ENCODE results near the gene ADCY5.
"Not testable (repeated sequence)": the region's sequence is repeated elsewhere in the genome, so short reads cannot be mapped to it uniquely, and the experiment has no call there.

The ADCY5 gene

DNA sequence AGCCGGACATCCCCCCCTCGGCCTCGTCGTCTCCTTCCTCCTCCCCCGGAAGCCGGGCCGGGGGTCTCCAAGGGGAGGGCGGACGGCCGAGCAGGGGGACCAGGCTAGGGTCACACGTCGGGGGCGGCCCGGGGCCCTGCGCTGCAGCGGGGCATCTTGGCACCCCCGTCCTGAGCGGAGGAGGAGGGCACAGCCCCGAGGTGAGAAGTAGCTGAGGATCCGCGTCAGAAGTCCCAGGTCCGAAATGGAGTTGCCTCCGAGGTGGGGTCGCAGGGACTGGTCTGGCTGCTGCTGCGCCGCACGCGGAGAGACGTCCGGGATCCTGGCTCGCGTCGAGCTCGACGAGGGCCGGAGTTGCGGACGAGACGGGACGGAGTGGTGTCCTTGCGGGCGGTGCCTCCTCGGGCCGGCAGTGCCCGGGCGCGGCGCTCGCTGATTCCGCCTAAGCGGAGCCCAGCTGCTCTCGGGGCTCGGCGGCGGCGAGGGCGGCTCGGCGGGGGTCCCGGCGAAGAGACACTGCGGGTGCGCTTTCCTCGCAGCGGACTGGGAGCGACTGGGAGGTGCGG lies at the start of gene ADCY5:
Gene ADCY5, minus strand, starts transcription at position 555 of the 566 bp plus-strand sequence. Its CDS starts 545 bp downstream, at position 10.
- DNase-seq: no peak

DNA sequence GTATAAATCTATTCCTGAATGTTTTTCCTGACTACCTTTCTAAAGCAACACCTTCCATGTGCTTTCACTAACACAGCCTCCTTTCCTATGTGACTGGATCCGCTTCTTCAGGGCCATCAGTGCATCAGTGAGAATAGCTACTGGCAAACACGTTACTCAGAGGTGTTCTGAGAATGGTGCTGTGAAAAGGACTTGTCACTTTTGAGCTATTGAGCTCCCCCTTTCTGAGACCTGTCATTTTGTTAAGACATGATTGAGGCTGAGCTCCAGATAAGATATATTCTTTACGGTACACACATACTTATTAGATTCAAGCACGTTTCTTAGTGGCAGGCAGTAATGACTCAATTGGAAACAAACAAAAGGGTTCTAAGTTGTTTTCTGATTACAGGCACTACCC lies 45.0 kb upstream of the ADCY5 start:
- DNase-seq: no peak

DNA sequence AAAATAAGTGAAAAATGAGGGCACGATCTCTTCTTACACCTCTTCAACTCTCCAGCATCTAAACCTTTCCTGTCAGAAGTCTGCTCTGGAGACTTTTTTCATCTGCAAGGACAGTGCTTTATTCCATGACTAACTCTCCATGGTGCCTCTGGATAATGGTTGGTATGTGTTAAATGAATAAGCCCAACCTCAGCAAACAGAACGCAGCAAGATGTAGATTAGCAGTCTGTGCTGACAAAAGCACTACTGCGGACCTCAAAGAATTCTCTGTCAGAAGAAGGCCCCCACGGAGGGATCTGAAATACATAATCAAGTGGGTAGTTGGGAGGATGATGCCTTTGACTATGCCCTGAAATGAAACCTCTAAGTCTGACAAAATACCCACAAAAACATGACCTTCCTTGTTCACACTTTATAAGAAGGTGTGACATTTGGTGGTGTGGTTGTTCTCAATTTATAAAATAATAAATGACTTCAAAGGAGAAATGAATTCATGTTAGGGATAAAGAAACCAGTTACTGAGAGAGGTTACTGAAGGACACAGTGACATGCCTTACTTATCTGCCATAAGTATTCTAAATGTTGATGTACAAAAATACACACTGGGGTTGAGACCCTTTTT lies 43.2 kb upstream of the ADCY5 start:
- no peak for DNase-seq

DNA sequence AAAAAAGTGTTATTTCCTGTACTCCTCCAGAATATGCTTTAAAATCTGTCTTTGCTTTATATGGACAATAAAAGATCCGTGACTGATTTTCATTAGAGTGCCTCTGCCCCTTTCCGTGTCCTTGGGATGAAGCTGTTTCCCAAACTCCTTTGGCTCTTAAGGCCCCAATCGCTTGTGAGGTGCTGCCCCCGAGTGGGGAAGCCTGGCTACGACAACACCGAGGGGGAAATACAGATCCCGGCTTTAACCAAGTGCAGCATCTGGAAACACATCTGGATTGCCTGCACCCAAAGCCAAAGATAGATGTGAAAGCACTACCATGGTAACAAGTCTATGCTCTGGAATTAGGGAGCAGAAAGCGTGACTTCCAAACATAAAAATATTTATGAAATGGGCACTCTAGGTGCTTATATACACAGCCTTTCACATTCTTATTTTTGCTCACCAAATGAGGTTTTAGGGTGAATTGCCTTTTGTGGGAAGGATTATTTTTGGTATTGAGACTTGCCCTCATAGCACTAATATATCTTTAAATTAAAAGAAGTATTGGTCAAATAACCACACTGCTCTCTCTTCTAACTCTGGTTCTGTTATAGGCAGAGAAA lies 40.6 kb upstream of the ADCY5 start:
- DNase-seq: peak; percentile 9

DNA sequence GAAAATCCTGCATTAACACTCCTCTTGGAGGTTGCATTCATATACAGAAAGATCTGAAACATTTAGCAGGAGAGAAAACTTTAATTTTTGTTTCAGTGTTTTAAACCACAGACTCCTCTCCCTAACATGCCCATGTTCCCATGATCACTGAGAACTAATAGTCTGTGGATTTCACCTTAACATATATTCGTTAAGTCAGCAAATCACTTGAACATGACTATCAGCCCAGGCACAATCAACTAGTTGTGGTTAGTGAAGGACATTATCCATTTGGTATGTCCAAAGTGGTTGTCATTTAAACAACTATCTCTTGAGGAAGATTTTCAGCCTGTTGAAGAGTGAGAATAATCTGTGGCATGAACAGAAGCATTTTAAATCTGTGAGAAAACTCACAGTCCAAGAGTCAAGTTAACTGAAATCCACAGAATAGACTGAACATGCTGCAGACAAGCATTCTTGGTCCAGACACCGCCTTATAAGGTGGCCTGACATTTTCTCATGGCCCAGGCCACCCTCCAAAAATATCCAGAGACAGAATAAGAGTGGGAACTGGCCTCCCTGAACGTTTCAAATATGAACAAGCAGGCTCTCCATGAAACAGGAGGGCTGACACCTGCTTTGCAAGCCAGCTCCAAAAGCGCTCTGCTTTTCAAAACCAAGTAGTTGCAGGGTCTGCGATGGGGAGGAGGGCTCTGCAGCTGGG lies 39.9 kb upstream of the ADCY5 start:
- DNase-seq: no peak

DNA sequence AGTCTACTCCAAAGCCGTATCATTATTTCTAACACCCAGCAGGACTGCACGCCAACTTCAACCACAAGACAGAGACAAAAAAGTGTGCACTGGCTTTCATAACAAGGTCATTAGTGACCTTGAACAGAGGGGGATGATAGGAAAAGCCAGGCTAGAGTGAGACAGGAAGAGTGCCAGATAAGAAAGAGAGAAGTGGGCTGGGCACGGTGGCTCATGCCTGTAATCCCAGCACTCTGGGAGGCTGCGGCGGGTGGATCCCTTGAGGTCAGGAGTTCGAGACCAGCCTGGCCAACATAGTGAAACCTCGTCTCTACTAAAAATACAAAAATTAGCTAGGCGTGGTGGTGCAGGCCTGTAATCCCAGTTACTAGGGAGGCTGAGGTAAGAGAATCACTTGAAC lies 38.2 kb upstream of the ADCY5 start:
- not testable (repeated sequence) for DNase-seq

DNA sequence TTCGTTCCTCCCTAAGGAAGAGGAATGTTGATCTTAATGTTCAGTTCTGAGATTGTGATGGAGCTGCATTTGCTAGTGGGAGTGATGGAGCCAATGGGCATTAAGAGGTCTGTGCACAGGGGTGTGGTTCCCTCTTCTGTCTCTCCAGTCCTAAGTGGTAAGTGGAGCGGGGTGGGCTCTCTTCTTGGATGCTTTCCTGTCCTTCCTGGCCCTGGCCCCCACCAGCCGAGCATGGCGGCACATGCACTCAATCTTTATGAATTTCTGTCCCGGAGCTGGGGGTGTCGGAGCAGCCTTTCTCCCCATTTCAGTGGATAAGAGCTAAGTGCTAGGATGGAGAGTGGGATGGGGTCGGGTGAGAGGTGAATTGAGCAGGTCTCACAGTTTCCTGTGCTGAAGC lies 37.6 kb upstream of the ADCY5 start:
- DNase-seq: no peak

DNA sequence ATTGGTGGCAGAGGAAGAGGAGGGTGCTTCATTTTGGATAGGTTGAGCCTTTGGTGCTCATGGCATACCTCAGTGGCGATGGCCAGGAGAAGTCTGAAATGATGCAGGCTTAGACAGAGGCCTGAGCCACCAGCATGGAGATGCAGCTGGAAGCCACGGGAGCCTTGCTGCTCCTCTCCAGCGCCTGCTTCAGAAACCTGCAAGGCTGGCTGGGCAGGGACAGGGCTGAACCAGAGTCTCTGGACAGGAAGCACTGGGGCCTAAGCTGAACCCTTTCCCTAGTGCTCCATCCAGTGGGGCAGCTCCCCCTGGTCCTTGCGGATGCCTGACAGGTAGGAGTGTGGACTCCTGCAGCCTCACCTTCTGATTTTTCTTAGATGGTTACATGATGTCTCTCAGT lies 36.7 kb upstream of the ADCY5 start:
- no peak for DNase-seq

DNA sequence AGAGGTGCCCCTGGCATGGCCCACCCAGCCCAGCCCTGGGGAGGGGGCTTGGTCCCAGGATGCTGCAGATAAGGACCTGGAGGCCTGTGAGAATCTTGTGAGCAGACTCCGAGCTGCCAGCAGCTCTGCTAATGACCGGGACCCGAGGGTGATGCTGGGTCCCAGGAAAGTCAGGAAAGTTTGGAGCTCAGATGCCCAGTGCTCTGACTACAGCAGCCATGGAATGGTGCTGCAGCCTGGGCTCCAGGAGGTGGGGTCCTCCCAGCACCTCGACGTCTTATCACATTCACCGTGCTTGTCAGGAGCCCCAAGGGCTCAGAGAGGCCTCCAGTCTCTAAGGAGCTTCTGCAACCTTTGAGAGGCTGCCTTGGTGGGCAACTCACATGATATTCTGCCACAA lies 34.3 kb upstream of the ADCY5 start:
- no peak for DNase-seq

DNA sequence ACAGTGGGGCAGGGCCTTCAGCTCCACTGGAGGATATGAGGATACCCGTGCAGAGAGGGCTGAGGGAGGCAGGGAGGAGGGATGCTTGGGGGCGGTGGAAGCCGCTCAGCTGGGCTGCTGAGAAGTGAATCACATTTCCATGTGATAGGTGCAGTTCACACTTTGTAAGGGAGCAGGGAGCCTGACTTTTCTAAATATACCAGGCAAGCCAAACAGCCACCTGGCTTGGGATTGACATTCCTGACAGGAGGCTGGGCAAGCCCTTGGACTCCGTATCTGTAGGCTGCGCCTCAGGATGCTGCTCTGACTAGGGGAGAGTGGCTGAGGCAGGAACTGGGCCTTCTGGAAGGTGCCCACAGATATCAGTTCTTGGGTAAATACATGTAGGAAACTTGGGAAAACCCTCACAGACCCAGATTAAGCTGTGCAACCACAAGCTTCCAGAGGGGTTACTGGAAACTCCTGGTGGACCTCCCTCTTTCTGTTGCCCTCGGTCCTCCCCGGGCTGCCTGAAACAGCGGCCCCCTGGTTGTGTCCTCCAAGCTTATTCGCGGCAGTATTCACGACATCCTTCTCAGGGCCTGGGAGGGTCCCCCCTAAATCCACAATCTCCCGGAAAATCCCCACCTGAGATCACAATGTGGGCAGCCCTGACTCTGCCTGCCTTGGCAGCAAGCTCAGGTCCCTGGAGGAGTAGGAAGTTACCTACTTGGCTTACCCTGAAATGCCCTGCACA lies 33.0 kb upstream of the ADCY5 start:
- DNase-seq: no peak

DNA sequence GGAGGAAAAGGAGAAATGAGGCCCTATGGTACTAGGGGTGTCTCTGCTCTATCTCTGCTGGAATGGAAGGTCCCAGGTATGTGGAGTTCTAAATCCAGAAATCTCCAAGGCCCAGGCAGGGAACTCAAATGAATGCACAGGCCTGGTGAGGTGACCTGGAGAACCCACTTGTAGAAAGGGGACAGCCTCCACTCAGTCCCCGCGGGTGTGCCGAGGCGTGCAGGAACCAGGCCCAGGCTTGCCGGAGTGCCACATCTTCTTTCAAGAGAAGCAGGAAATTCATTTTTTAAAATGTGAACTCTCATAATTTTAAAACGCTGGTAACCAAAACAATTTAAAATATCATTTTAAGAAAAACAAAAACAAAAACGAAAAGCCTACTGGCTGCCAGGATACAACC lies 32.2 kb upstream of the ADCY5 start:
- DNase-seq: no peak

DNA sequence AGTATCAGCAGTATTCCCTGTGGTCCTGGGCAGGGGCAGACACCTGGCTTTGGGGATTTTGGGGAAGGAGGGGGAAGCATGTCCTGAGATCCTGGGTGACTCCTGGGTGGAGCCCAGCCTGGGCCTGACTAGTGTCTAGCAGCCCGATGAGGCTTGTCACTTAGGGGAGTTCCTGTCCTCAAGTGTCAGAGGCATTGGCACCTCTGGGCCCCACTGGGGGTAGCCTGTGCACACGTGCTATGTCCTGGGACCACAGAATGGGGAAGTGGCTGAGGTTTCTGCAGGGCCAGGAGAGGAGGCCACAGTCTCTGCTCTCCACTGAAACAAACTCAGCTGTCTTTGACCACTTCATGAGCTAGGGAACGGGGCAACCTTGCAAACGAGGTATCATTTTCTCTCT lies 31.5 kb upstream of the ADCY5 start:
- DNase-seq: no peak

DNA sequence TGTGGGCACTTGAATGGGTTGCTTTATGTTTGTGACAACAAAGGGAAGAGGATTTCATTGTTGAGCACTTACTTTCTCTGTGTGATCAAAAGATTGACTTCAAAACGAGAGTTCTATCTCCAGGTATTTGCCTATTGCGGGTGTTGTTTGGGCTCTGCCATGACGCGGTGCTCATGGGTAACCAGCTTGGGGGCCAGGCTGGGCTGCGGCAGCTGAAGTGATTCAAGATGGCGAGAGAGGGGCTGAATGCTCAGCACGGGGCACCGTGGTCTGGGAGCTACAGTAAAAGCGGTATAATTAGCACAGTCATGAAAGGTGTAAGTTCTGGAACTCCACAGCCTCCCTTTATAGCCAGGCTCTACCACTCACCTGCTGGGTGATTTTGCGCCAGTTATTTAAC lies 31.0 kb upstream of the ADCY5 start:
- DNase-seq: no peak

DNA sequence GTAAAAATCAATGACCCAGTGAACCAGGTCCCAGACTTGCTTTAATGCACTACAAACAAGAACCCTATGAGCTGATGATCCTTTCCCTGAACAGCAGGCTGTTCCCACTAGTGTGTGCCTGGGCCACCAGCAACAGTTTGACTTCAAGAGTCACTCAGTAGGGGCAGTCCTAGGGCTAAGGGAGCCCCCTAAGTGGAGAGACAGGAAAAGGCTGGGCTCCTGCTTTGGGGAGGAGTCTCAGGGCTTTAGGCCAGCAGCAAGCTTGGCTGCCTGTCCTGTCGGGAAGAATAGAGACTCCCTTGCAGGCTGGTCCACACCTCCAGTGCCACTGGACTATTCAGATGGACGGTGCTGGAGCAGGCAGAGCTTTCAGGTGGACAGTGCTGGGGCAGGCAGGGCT lies 29.4 kb upstream of the ADCY5 start:
- DNase-seq: no peak

DNA sequence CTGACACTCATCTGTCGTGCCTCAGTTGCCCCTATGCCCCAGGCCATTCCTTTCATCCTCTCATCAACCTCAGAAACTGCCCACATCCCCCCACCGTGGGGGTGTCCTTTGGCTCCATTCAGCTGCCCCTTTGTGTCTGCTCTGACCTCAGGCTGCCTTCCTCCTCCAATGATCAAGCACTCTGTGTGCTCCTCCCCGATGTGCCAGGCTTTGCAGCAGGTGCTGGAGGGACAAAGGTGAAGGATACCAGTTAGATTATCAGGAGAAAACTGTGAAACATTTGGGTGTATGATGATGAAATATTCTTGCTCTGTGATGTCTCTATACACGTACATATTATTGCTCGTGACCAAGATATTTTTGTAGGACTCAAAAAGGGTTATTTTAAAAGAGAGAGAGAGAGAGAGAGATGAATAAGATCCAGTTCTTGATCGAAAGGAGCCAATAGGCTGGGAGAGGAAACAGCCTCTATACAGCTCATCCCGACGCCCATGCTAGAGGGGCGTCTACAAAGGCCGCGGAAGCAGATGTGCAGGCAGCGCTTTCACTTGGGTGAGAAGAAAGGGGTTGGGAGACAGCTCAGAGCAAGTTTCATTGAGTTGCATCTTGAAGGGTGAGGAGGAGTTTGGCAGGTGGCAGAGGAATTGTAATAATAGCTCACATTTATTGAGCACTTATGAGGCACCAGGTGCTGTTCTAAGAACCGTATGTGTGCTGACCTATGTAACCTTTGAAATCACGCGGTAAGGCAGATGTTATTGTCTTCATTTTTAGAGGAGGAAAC lies 28.3 kb upstream of the ADCY5 start:
- no peak for DNase-seq

DNA sequence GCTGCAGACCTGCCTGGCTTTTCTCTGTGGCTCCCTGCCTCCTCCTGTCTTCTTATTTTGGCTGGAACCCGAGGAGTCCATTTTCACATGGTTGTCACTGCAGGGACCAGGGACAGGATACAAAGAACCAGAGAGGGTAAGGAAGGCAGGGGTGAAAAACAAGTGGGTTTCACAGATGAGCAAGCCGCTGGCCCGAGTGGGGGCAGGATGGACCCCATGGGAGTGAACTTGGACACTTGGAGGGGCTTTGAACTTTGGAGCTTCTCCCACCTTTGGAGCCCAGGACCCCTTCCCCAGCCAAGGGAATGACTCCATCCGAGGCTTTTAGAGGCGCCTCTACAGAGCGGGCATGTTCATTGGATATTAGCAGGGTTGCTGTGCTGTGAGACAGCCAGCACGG lies 26.9 kb upstream of the ADCY5 start:
- no peak for DNase-seq

DNA sequence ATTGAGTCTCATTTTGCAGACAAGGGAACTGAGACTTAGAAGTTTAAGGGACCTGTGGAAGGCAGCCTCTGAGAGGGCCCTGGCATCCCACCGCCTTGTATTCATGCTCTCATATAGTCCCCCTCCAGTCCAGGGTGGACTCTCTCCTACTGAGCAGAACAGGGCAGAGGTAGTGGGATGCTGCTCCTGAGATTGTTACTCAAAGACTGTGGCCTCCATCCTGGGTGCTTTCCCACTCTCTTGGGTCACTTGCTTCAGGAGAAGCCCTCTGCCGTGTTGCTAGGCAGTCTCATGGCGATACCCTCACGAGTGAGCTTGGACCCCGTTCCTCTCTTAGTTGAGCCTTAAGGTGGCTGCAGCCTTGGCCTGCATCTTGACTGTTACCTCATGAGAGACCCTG lies 22.2 kb upstream of the ADCY5 start:
- DNase-seq: no peak

DNA sequence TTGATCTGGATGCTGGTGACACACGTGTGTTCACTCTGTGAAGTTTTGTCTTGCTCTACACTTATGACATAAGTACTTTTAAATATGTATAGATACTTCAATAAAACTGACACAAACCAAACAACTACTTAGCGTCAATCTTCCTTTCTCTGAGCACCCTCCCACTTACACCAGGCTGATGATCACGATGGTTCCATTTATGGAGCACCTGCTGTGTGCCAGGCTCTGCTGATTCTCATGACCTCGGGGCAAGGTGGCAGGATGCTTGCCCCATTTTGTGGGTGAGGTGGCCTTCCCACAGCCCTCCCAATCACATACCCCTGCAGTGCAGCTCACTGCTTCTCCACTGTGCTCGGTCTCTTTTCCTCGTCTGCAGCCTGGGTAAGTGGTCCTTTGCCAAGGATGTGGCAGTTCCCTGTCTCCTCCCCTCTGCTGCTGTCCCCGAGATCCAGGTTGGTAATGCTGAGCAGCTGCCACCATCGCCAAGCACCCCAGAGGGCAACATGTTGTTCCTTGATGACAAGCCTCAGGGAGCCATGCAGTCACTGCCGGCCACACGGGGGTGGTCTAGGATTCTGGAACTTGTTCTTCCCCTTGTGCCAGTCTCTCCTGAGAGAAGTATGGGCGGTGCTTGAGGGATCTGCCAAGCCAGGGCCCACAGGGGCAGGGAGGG lies 20.6 kb upstream of the ADCY5 start:
- DNase-seq: no peak

DNA sequence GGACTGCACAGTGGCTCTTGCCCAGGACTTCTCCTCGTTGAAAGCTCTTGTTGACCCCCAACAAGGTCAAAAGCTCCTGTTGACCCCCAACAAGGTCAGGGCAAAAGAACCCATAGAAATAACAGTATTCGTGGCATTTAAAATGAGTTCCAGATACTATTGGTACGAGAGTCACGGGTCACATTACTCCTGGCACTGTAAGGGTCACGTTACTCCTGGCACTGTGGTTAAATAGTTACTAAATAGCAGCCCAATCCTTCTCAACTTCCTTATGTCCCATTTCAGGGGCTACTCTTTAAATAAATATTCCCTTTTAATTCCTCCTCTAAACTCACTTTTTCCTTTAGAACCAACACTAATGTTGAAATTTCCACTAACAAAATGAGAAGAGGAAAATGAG lies 18.2 kb upstream of the ADCY5 start:
- DNase-seq: no peak

DNA sequence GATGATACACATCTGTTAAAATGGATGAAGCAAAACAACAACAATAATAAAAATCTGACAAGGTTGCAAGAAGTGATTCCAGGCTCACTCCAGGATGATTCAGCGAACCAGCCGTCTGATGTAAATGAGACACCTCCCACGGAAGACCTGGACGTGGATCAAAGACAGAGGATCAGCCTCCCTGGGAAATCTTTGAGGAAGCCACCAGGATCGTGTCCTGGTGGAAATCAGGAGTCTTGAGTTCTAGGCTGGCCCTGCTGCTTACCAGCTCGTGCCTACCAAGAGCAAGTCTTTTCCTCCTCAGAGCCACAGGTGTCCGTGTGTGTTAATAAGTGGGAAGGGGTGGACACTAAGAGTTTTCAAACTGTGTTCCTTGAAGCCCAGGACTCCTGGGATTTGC lies 15.3 kb upstream of the ADCY5 start:
- no peak for DNase-seq

DNA sequence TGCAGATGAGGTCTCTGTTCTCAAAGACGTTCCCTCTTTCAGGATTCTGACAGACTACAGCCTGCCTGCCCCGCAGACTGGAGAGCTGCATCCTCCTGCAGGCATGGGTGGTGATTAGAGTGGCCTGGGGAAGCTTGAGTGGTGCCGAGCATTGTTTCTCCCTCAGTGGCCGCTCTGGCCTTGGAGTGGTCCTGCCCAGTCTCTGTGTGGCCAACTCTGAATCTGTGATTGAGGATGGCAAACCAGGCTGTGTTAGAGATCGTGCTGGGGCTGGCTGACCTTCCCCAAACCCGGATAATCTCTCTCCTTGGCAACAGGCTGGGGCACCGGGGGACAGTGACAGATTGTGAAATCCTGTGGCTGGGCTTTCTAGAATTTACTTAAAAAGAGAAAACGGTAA lies 11.0 kb upstream of the ADCY5 start:
- DNase-seq: no peak

DNA sequence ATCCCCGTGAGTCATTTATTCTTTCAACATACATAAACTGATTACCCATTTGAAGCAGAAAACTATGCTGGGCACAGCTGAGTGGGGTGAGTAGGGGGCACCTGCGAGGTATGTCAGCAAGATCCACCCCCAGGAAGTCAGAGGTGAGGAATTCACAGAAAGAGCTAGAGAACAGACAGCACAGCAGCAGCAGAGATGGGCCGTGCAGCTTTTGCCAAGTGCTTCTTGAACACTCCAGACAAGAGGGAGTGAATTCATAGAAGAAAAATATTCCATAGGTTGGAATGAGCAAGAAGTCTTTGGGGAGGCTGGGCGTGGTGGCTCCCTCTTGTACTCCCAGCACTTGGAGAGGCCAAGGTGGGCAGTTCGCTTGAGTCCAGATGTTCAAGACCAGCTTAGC lies 9.4 kb upstream of the ADCY5 start:
- no peak for DNase-seq
